OCI-LY1 (cell line): ENCODE data around the gene TRIM67.

Source experiments
- H2AFZ ChIP-seq: fragments of 200-600 bp; sonication (generic), shearing (Covaris generic); 2 replicates; pipeline ENCODE4 v1.6.0; 2014; ENCODE audit warnings: antibody characterized with exemption, mild to moderate bottlenecking, low read length
- H3F3A ChIP-seq: fragments of 200-600 bp; sonication (generic), shearing (Covaris generic); 2 replicates; pipeline ENCODE4 v1.6.0; 2014; ENCODE audit warnings: mild to moderate bottlenecking, antibody characterized with exemption, low read length, moderate library complexity; ENCODE audit not compliant: insufficient read depth
- H3K27ac ChIP-seq: fragments of 200-600 bp; sonication (generic); 2 replicates; pipeline ENCODE4 v1.5.1; 2014; ENCODE audit warnings: low read length, mixed run types, mild to moderate bottlenecking, low read depth; ENCODE audit not compliant: poor library complexity, severe bottlenecking
- H3K27me3 ChIP-seq: fragments of 200-600 bp; sonication (generic); 2 replicates; pipeline ENCODE4 v1.6.0; 2014; ENCODE audit warnings: antibody characterized with exemption, mild to moderate bottlenecking, low read length, moderate library complexity; ENCODE audit not compliant: insufficient read depth
- H3K36me3 ChIP-seq: fragments of 200-600 bp; sonication (generic); 2 replicates; pipeline ENCODE4 v1.6.1; 2014; ENCODE audit warnings: mild to moderate bottlenecking, antibody characterized with exemption, low read length, moderate library complexity, mixed read lengths; ENCODE audit not compliant: insufficient read depth
- H3K4me1 ChIP-seq: fragments of 200-600 bp; sonication (generic); 2 replicates; pipeline ENCODE4 v1.5.1; 2014; ENCODE audit warnings: mild to moderate bottlenecking, low read length, moderate library complexity; ENCODE audit not compliant: insufficient read depth, severe bottlenecking
- H3K4me2 ChIP-seq: fragments of 200-600 bp; sonication (generic), shearing (Covaris generic); 2 replicates; pipeline ENCODE4 v1.6.1; 2014; ENCODE audit warnings: low read length
- H3K4me3 ChIP-seq: fragments of 200-600 bp; sonication (generic); 2 replicates; pipeline ENCODE4 v1.5.1; 2014; ENCODE audit warnings: low read length, low read depth, mild to moderate bottlenecking, mixed read lengths; ENCODE audit not compliant: poor library complexity, severe bottlenecking
- H3K79me2 ChIP-seq: fragments of 200-600 bp; shearing (Covaris generic); 2 replicates; pipeline ENCODE4 v1.6.1; 2016; ENCODE audit warnings: mixed run types, low read length, mixed read lengths; ENCODE audit not compliant: insufficient read depth
- H3K9ac ChIP-seq: fragments of 200-600 bp; sonication (generic), shearing (Covaris generic); 2 replicates; pipeline ENCODE4 v1.6.1; 2014; ENCODE audit warnings: mild to moderate bottlenecking, low read length, mixed read lengths
- H3K9me2 ChIP-seq: fragments of 200-600 bp; sonication (generic), shearing (Covaris generic); 2 replicates; pipeline ENCODE4 v1.6.1; 2014; ENCODE audit warnings: low read depth, mild to moderate bottlenecking, low read length, mixed read lengths
- H3K9me3 ChIP-seq: fragments of 200-600 bp; shearing (Covaris generic); 2 replicates; pipeline ENCODE4 v1.6.1; 2014; ENCODE audit warnings: low read length, mixed read lengths
- H4K20me1 ChIP-seq: fragments of 200-600 bp; sonication (generic), shearing (Covaris generic); 2 replicates; pipeline ENCODE4 v1.6.0; 2016; ENCODE audit warnings: mild to moderate bottlenecking, low read length; ENCODE audit not compliant: insufficient read depth
- CTCF ChIP-seq: fragments of 200-600 bp; sonication (generic), shearing (Covaris generic); IDR thresholded peaks from 2 replicates; pipeline ENCODE4 v1.5.1; 2017; ENCODE audit warnings: mild to moderate bottlenecking, antibody characterized with exemption, low read length, moderate library complexity, mixed read lengths
- EZH2 ChIP-seq: fragments of 200-600 bp; sonication (generic), shearing (Covaris generic); IDR thresholded peaks from 2 replicates; pipeline ENCODE4 v1.8.0; 2017; ENCODE audit warnings: borderline replicate concordance, mixed run types, mild to moderate bottlenecking, antibody characterized with exemption, low read length, moderate library complexity, mixed read lengths

TRIM67 gene

GRCh38 chr1:231161667-231162296 is at the start of gene TRIM67:
TRIM67 (plus strand) TSS chr1:231162058; CDS start chr1:231162970, 912 bp downstream.
- H3K36me3 ChIP-seq = no peaks in the 10 kb centered on the region
- H3K9me3 ChIP-seq = no peaks in the 10 kb centered on the region
- H3K9ac ChIP-seq = no peak within 1 kb of the TSS
- H3K4me2 ChIP-seq = no peak within 1 kb of the TSS
- no peaks in the 10 kb centered on the region for H3K27me3 ChIP-seq
- no peaks in the 10 kb centered on the region for H4K20me1 ChIP-seq
- H3K79me2 ChIP-seq = no peaks in the 10 kb centered on the region
- TF ChIP-seq CTCF = no peak
- TF ChIP-seq EZH2 = no peak
- no peak within 1 kb of the TSS for H3K4me3 ChIP-seq
- no peak within 1 kb of the TSS for H3K27ac ChIP-seq
- no peaks in the 10 kb centered on the region for H3K4me1 ChIP-seq
- H3K9me2 ChIP-seq = no peaks in the 10 kb centered on the region
- H3F3A ChIP-seq = no peaks in the 10 kb centered on the region
- H2AFZ ChIP-seq = no peak within 1 kb of the TSS

GRCh38 chr1:231116738-231117137 is 45.1 kb upstream of the TRIM67 start:
- no peak overlapping the region for H3K27ac ChIP-seq
- H3K9me3 ChIP-seq = no peaks in the 10 kb centered on the region
- H3K9ac ChIP-seq = no peak overlapping the region

GRCh38 chr1:231118704-231119453 is 43.0 kb upstream of the TRIM67 start:
- H3K27ac ChIP-seq = no peak overlapping the region

More at GRCh38 chr1:231116738-231117137, 45.1 kb upstream of the TRIM67 start:
- Histone ChIP-seq H3K79me2 (no peaks in the 10 kb centered on the region), H3F3A (no peaks in the 10 kb centered on the region), H2AFZ (no peak overlapping the region), H4K20me1 (no peaks in the 10 kb centered on the region), H3K4me2 (no peak overlapping the region), H3K36me3 (no peaks in the 10 kb centered on the region), H3K4me3 (no peak overlapping the region), H3K9me2 (no peaks in the 10 kb centered on the region), H3K4me1 (no peaks in the 10 kb centered on the region), H3K27me3 (no peaks in the 10 kb centered on the region)
- TF ChIP-seq CTCF = no peak
- no peak for TF ChIP-seq EZH2

More at GRCh38 chr1:231118704-231119453, 43.0 kb upstream of the TRIM67 start:
- Histone ChIP-seq H3F3A (no peaks in the 10 kb centered on the region), H3K4me3 (no peak overlapping the region), H3K27me3 (no peaks in the 10 kb centered on the region), H3K9me2 (no peaks in the 10 kb centered on the region), H3K79me2 (no peaks in the 10 kb centered on the region), H4K20me1 (no peaks in the 10 kb centered on the region), H3K9ac (no peak overlapping the region), H2AFZ (no peak overlapping the region), H3K36me3 (no peaks in the 10 kb centered on the region), H3K4me2 (no peak overlapping the region), H3K9me3 (no peaks in the 10 kb centered on the region), H3K4me1 (no peaks in the 10 kb centered on the region)
- TF ChIP-seq CTCF = no peak
- TF ChIP-seq EZH2 = no peak
